Measurements from ENCODE around the gene EXOC8.

Gene EXOC8

GRCh38 chr1:231326248-231326647, 11.4 kb downstream of the EXOC8 start:
- no peak for TF ChIP-seq USF1 (IDR thresholded peaks at IDR 0.05)
- no peak for TF ChIP-seq FOXM1 (IDR thresholded peaks at IDR 0.05; ENCODE audit: borderline replicate concordance, low read depth)
- no peak for TF ChIP-seq EGR1 (IDR thresholded peaks at IDR 0.05)
- no peak for TF ChIP-seq REST (IDR thresholded peaks at IDR 0.05; ENCODE audit: low read depth)
- TF ChIP-seq TCF12 (IDR thresholded peaks at IDR 0.05; ENCODE audit: low read depth), result no peak
- TF ChIP-seq YY1 (IDR thresholded peaks at IDR 0.05; ENCODE audit: low read depth), result no peak
- no peak for TF ChIP-seq TAF1 (IDR thresholded peaks at IDR 0.05; ENCODE audit: low read depth)
- no peak for TF ChIP-seq TEAD4 (IDR thresholded peaks at IDR 0.05)
- no peak for TF ChIP-seq ZBTB7A (IDR thresholded peaks at IDR 0.05; ENCODE audit: low read depth)
- no peak for TF ChIP-seq MAX (IDR thresholded peaks at IDR 0.05)

- no peak for TF ChIP-seq NFIC (IDR thresholded peaks at IDR 0.05)
- TF ChIP-seq CREB1 (IDR thresholded peaks at IDR 0.05; ENCODE audit: low read depth), result no peak
- TF ChIP-seq TAF1 (IDR thresholded peaks at IDR 0.05; ENCODE audit: low read depth), result no peak
These were observed 13.0 kb downstream of the EXOC8 start for GRCh38 chr1:231324660-231325059.

GRCh38 chr1:231322880-231323530, 14.6 kb downstream of the EXOC8 start:
- TF ChIP-seq NFIC (IDR thresholded peaks at IDR 0.05) (no peak), EGR1 (IDR thresholded peaks at IDR 0.05) (no peak)

GRCh38 chr1:231319080-231319479, 18.6 kb downstream of the EXOC8 start:
- no peak for TF ChIP-seq USF1 (IDR thresholded peaks at IDR 0.05)
- no peak for TF ChIP-seq EGR1 (IDR thresholded peaks at IDR 0.05)
- TF ChIP-seq YY1 (IDR thresholded peaks at IDR 0.05; ENCODE audit: low read depth), result no peak
- no peak for TF ChIP-seq RAD21 (IDR thresholded peaks at IDR 0.05; ENCODE audit: low read depth)
- TF ChIP-seq TEAD4 (IDR thresholded peaks at IDR 0.05), result no peak
- no peak for TF ChIP-seq NFIC (IDR thresholded peaks at IDR 0.05)
- TF ChIP-seq ZBTB7A (IDR thresholded peaks at IDR 0.05; ENCODE audit: low read depth), result no peak
- no peak for TF ChIP-seq MAX (IDR thresholded peaks at IDR 0.05)
- TF ChIP-seq TCF12 (IDR thresholded peaks at IDR 0.05; ENCODE audit: low read depth), result no peak
- TF ChIP-seq CEBPB (IDR thresholded peaks at IDR 0.05), result no peak
- no peak for TF ChIP-seq FOXM1 (IDR thresholded peaks at IDR 0.05; ENCODE audit: borderline replicate concordance, low read depth)
- no peak for TF ChIP-seq CREB1 (IDR thresholded peaks at IDR 0.05; ENCODE audit: low read depth)
- TF ChIP-seq REST (IDR thresholded peaks at IDR 0.05; ENCODE audit: low read depth), result no peak

GRCh38 chr1:231318568-231318967, 19.1 kb downstream of the EXOC8 start:
- TF ChIP-seq TAF1 (IDR thresholded peaks at IDR 0.05; ENCODE audit: low read depth) (no peak), TEAD4 (IDR thresholded peaks at IDR 0.05) (no peak), MAX (IDR thresholded peaks at IDR 0.05) (no peak), RAD21 (IDR thresholded peaks at IDR 0.05; ENCODE audit: low read depth) (no peak), ZBTB7A (IDR thresholded peaks at IDR 0.05; ENCODE audit: low read depth) (no peak), EGR1 (IDR thresholded peaks at IDR 0.05) (no peak), REST (IDR thresholded peaks at IDR 0.05; ENCODE audit: low read depth) (no peak), NFIC (IDR thresholded peaks at IDR 0.05) (no peak), CREB1 (IDR thresholded peaks at IDR 0.05; ENCODE audit: low read depth) (no peak), CEBPB (IDR thresholded peaks at IDR 0.05) (no peak)

Data from Ishikawa (cell line).